Transverse colon (tissue), 4 donors: ENCODE measurements around the gene FUT3. TPM values are rescaled to one million over a fixed set of nuclear protein-coding genes. Genes with fewer than 3 reads are reported as not detected.
"Not testable (repeated sequence)": the region's sequence is repeated elsewhere in the genome, so short reads cannot be mapped to it uniquely, and the experiment has no call there.

Experiments
- DNase-seq: peaks from one replicate; pipeline ENCODE4 v3.0.0-alpha.2; 2019
- H3K27ac ChIP-seq, 4 donors: fragments of 200-600 bp; sonication (generic); 2 replicates each; pipeline ENCODE4 v1.5.1; 2016 to 2018; ENCODE audit warnings: inconsistent platforms in 4 of 4
- H3K27me3 ChIP-seq: fragments of 200-600 bp; sonication (generic); 2 replicates; pipeline ENCODE4 v1.5.1; 2017; ENCODE audit warnings: inconsistent platforms
- H3K36me3 ChIP-seq, 4 donors: fragments of 200-600 bp; sonication (generic); 2 replicates each; pipeline ENCODE4 v1.5.1; 2017 to 2019; ENCODE audit warnings: inconsistent platforms in 4 of 4
- H3K4me1 ChIP-seq, 4 donors: fragments of 200-600 bp; sonication (generic); 2 replicates each; pipeline ENCODE4 v1.5.1; 2017 to 2020; ENCODE audit warnings: inconsistent platforms in 4 of 4
- H3K4me3 ChIP-seq, 4 donors: fragments of 200-600 bp; sonication (generic); 1 replicate in 1 of 4; 2 replicates in 3 of 4; pipeline versions ENCODE4 v1.5.1 to v1.6.1; 2017 to 2019; ENCODE audit warnings: inconsistent platforms in 4 of 4
- H3K9me3 ChIP-seq, 2 donors: fragments of 200-600 bp; sonication (generic); 2 replicates each; pipeline ENCODE4 v1.5.1; 2017 to 2019; ENCODE audit warnings: inconsistent platforms in 2 of 2
- CTCF ChIP-seq, 5 experiments: fragments of 200-600 bp in 3 of 5; fragments of 450-650 bp in 2 of 5; sonication (generic) in 3 of 5; IDR thresholded peaks; 1 replicate in 2 of 5; 2 replicates in 3 of 5; pipeline ENCODE4 v1.5.1; 2016 to 2017; ENCODE audit warnings: antibody characterized with exemption in 5 of 5, inconsistent platforms in 3 of 5, mild to moderate bottlenecking in 2 of 5, moderate library complexity in 1 of 5
- EP300 ChIP-seq: sonication (generic); formaldehyde crosslinking; IDR thresholded peaks from one replicate; pipeline ENCODE4 v1.6.1; 2017; ENCODE audit warnings: antibody characterized with exemption, low read depth
- POLR2A ChIP-seq: fragments of 450-650 bp; IDR thresholded peaks from one replicate; pipeline ENCODE4 v1.6.1; 2016; ENCODE audit warnings: antibody characterized with exemption, mild to moderate bottlenecking, moderate library complexity
- POLR2AphosphoS5 ChIP-seq, 3 donors: sonication (generic); formaldehyde crosslinking; IDR thresholded peaks; one replicate each; pipeline ENCODE4 v1.6.1; 2016; ENCODE audit warnings: antibody characterized with exemption in 3 of 3
- WGBS, 2 donors: methylation state at CpG; one replicate each; pipeline ENCODE4 v1.1.5; 2018; ENCODE audit warnings: low coverage in 1 of 2; 5-methylcytosine and 5-hydroxymethylcytosine counted together
- in situ Hi-C, 4 donors: fragments of 200-750 bp; cut with MboI; loops; one replicate each; pipeline versions ENCODE4 v1.15.0 to v1.15.1; 2017; ENCODE audit warnings: low sequenced_read_pairs in 3 of 4, low pct_ligation_motif_present in 1 of 4, low pct_unique_long_range_greater_than_20kb in 1 of 4
- intact Hi-C: fragments of 100-400 bp; cut with DNase I; formaldehyde crosslinking; loops from one replicate; pipeline ENCODE4 v1.15.1; 2023; ENCODE audit warnings: low total_unique reads
- total RNA-seq, 4 donors: library from RNA; depleted of rRNA; stranded (reverse); fragments of >200 nt; gene quantifications; one replicate each; pipeline ENCODE4 v1.1.0, GENCODE V29; 2016

The FUT3 gene
- total RNA-seq, 4 donors from 2014 or later = 180 to 222 (median 191) TPM

- H3K4me1 ChIP-seq = peaks cover 12 to 14% (median 12%) of the 10 kb centered on the region in 4 donors
- intact Hi-C loops, H3K27ac ChIP-seq, H3K4me3 ChIP-seq, DNase-seq, H3K9me3 ChIP-seq, H3K36me3 ChIP-seq: not testable (repeated sequence)
- peaks cover 29% of the 10 kb centered on the region for H3K27me3 ChIP-seq
- in situ Hi-C loops = loop anchor here in 2 of 4 donors (10.0 kb wide), 2 partner anchors 69 to 79 kb away; partner anchors contain the start of gene NRTN (in 1 of the 2)
- 68 to 74% methylated on average over 11 of the region's 11 CpGs for WGBS, 2 donors
Measured at GRCh38 chr19:5884065-5884811, 33.0 kb upstream of the FUT3 start.

- H3K9me3 ChIP-seq, DNase-seq, H3K4me3 ChIP-seq, intact Hi-C loops, H3K36me3 ChIP-seq: not testable (repeated sequence)
- 63 to 86% methylated on average over 8 to 13 of the region's 13 CpGs for WGBS, 2 donors
- in situ Hi-C loops = loop anchor here in 2 of 4 donors (10.0 kb wide), 2 partner anchors 69 to 79 kb away; partner anchors contain the start of gene NRTN (in 1 of the 2)
- Histone ChIP-seq H3K27me3 (peaks cover 34% of the 10 kb centered on the region), H3K27ac (peak overlapping the region in 3 of 4 donors; percentile 34 to 58 (median 37)), H3K4me1 (peaks cover 12 to 15% (median 13%) of the 10 kb centered on the region in 4 donors)
Measured at GRCh38 chr19:5883157-5883873, 32.1 kb upstream of the FUT3 start.

- H3K36me3 ChIP-seq = no peaks in the 10 kb centered on the region
- DNase-seq = no peak
- H3K27me3 ChIP-seq = peaks cover 42% of the 10 kb centered on the region
- no peak overlapping the region for H3K4me3 ChIP-seq
- 20 to 58% methylated on average over 1 to 9 of the region's 9 CpGs for WGBS, 2 donors
- H3K9me3 ChIP-seq = no peaks in the 10 kb centered on the region
- peaks cover 12 to 15% (median 13%) of the 10 kb centered on the region in 4 donors for H3K4me1 ChIP-seq
- intact Hi-C loops (no loop called here), in situ Hi-C loops (loop anchor here in 2 of 4 donors (10.0 kb wide), 2 partner anchors 68 to 78 kb away; partner anchors contain the start of gene NRTN (in 1 of the 2))
- TF ChIP-seq CTCF (IDR thresholded peaks at IDR 0.05) (no peak), EP300 (no peak), POLR2AphosphoS5 (IDR thresholded peaks at IDR 0.05) (no peak)
- H3K27ac ChIP-seq = peak overlapping the region; percentile 43 to 82 (median 67)
Measured at GRCh38 chr19:5882421-5882968, 31.2 kb upstream of the FUT3 start.

- H3K4me1 ChIP-seq = peaks cover 12 to 15% (median 13%) of the 10 kb centered on the region in 4 donors
- H3K36me3 ChIP-seq = no peaks in the 10 kb centered on the region
- H3K9me3 ChIP-seq = no peaks in the 10 kb centered on the region
- H3K27ac ChIP-seq = peak overlapping the region; percentile 63 to 82 (median 70)
- in situ Hi-C loops = loop anchor here in 2 of 4 donors (10.0 kb wide), 2 partner anchors 67 to 77 kb away; partner anchors contain the start of gene NRTN (in 1 of the 2)
- DNase-seq = no peak
- no peak overlapping the region for H3K4me3 ChIP-seq
- TF ChIP-seq EP300 = no peak
- TF ChIP-seq POLR2A = no peak
- TF ChIP-seq POLR2AphosphoS5 (IDR thresholded peaks at IDR 0.05) = no peak
- no peak for TF ChIP-seq CTCF (IDR thresholded peaks at IDR 0.05)
- peaks cover 45% of the 10 kb centered on the region for H3K27me3 ChIP-seq
- intact Hi-C loops = no loop called here
- 53 to 56% methylated on average over 2 to 19 of the region's 19 CpGs for WGBS, 2 donors
Measured at GRCh38 chr19:5881543-5882299, 30.5 kb upstream of the FUT3 start.
